GM23338 (cell line): ENCODE results near the gene LRIG1.

Source experiments
- CREB1 ChIP-seq: fragments of 250-450 bp; sonication (Bioruptor Pico); IDR thresholded peaks from 2 replicates; pipeline ENCODE4 v1.5.0; 2020; ENCODE audit warnings: low read depth, mild to moderate bottlenecking, moderate library complexity
- CTCF ChIP-seq, 2 experiments: fragments of 200-600 bp in 1 of 2; sonication (generic) in 1 of 2; conservative IDR thresholded peaks; 2 replicates each; pipeline versions ENCODE4 v1.5.1 to v1.6.1; 2016 to 2017; ENCODE audit warnings: antibody characterized with exemption in 2 of 2, low read depth in 2 of 2, mild to moderate bottlenecking in 2 of 2, moderate library complexity in 1 of 2
- EZH2 ChIP-seq: fragments of 200-600 bp; sonication (generic); IDR thresholded peaks from one replicate; pipeline ENCODE4 v1.8.0; 2017; ENCODE audit warnings: antibody characterized with exemption, mild to moderate bottlenecking, low read depth; ENCODE audit not compliant: unreplicated experiment
- EZH2phosphoT487 ChIP-seq: fragments of 200-600 bp; sonication (generic); IDR thresholded peaks from one replicate; pipeline ENCODE4 v1.8.1; 2018; ENCODE audit warnings: antibody characterized with exemption; ENCODE audit not compliant: unreplicated experiment
- JUNB ChIP-seq: IDR thresholded peaks from one replicate; pipeline ENCODE4 v1.6.1; 2016; ENCODE audit warnings: antibody characterized with exemption; ENCODE audit not compliant: unreplicated experiment
- POLR2AphosphoS5 ChIP-seq: IDR thresholded peaks from 2 replicates; pipeline ENCODE4 v1.6.1; 2016; ENCODE audit warnings: antibody characterized with exemption, low read depth
- REST ChIP-seq: IDR thresholded peaks from one replicate; pipeline ENCODE4 v1.6.1; 2018; ENCODE audit warnings: antibody characterized with exemption; ENCODE audit not compliant: unreplicated experiment

GRCh38 chr3:66390013-66390412, 110.8 kb downstream of the LRIG1 start:
- TF ChIP-seq CTCF (conservative IDR thresholded peaks at IDR 0.05; ENCODE audit: low read depth in 2 of 2) (no peak), POLR2AphosphoS5 (no peak), CREB1 (CRISPR knock-in tag) (no peak), EZH2phosphoT487 (no peak), EZH2 (no peak), JUNB (no peak), REST (no peak)
